ENCODE results near the gene AGAP1. TPM values are rescaled to one million over a fixed set of nuclear protein-coding genes. Genes with fewer than 3 reads are reported as not detected.

AGAP1 gene
- total RNA-seq, 1 donor from 2014 or later, result 33.4 TPM

- no peaks in the 10 kb centered on the region for H3K9me3 ChIP-seq
Observed at GRCh38 chr2:235706506-235706905, 212.7 kb downstream of the AGAP1 start.

GRCh38 chr2:235707411-235708096 lies 213.7 kb downstream of the AGAP1 start:
- no peak for TF ChIP-seq CTCF (IDR thresholded peaks at IDR 0.05)
- no peak for ATAC-seq
- Histone ChIP-seq H3K9me3 (no peaks in the 10 kb centered on the region), H3K4me3 (no peak overlapping the region), H3K36me3 (no peaks in the 10 kb centered on the region), H3K27ac (no peak overlapping the region), H3K27me3 (no peaks in the 10 kb centered on the region), H3K4me1 (no peaks in the 10 kb centered on the region)
- intact Hi-C loops (cut with DNase I), result no loop called here
- DNase-seq, result no peak

More at GRCh38 chr2:235706506-235706905, 212.7 kb downstream of the AGAP1 start:
- intact Hi-C loops (cut with DNase I), result no loop called here
- Histone ChIP-seq H3K27ac (no peak overlapping the region), H3K4me3 (no peak overlapping the region), H3K4me1 (no peaks in the 10 kb centered on the region), H3K36me3 (no peaks in the 10 kb centered on the region), H3K27me3 (no peaks in the 10 kb centered on the region)
- no peak for TF ChIP-seq CTCF (IDR thresholded peaks at IDR 0.05)
- DNase-seq (no peak), ATAC-seq (no peak)

GRCh38 chr2:235709124-235709813 lies 215.4 kb downstream of the AGAP1 start:
- H3K4me3 ChIP-seq, result no peak overlapping the region
- TF ChIP-seq CTCF (IDR thresholded peaks at IDR 0.05), result no peak
- H3K36me3 ChIP-seq, result no peaks in the 10 kb centered on the region
- intact Hi-C loops (cut with DNase I), result no loop called here
- no peak overlapping the region for H3K27ac ChIP-seq
- ATAC-seq (peak; percentile 88), DNase-seq (no peak)
- no peaks in the 10 kb centered on the region for H3K4me1 ChIP-seq
- no peaks in the 10 kb centered on the region for H3K9me3 ChIP-seq
- H3K27me3 ChIP-seq, result no peaks in the 10 kb centered on the region

- Histone ChIP-seq H3K4me1 (no peaks in the 10 kb centered on the region), H3K27ac (no peak overlapping the region), H3K36me3 (no peaks in the 10 kb centered on the region), H3K9me3 (no peaks in the 10 kb centered on the region), H3K4me3 (no peak overlapping the region), H3K27me3 (no peaks in the 10 kb centered on the region)
- ATAC-seq, result peak; percentile 30
- intact Hi-C loops (cut with DNase I), result no loop called here
- TF ChIP-seq CTCF (IDR thresholded peaks at IDR 0.05), result no peak
- no peak for DNase-seq
Observed at GRCh38 chr2:235709969-235710879, 216.4 kb downstream of the AGAP1 start.

- TF ChIP-seq CTCF (IDR thresholded peaks at IDR 0.05), result no peak
- Histone ChIP-seq H3K27me3 (no peaks in the 10 kb centered on the region), H3K36me3 (no peaks in the 10 kb centered on the region), H3K9me3 (no peaks in the 10 kb centered on the region), H3K27ac (no peak overlapping the region), H3K4me1 (no peaks in the 10 kb centered on the region), H3K4me3 (no peak overlapping the region)
- intact Hi-C loops (cut with DNase I), result no loop called here
- ATAC-seq (no peak), DNase-seq (no peak)
Observed at GRCh38 chr2:235710933-235711332, 217.1 kb downstream of the AGAP1 start.
